NT2/D1 (cell line): ENCODE measurements around the gene GPR18.

ENCODE experiments used
- SUZ12 ChIP-seq: IDR thresholded peaks from 2 replicates; pipeline ENCODE4 v1.6.1; 2011; ENCODE audit not compliant: insufficient read length, insufficient read depth; ENCODE audit errors: extremely low read depth
- YY1 ChIP-seq: IDR thresholded peaks from 2 replicates; pipeline ENCODE4 v1.6.1; 2011; ENCODE audit not compliant: insufficient read length, insufficient read depth
- ZNF274 ChIP-seq: IDR thresholded peaks from 2 replicates; pipeline ENCODE4 v1.6.1; 2011; ENCODE audit warnings: mild to moderate bottlenecking, low read depth, low read length

GRCh38 chr13:99207511-99207910, 50.7 kb downstream of the GPR18 start:
- TF ChIP-seq ZNF274 (no peak), YY1 (no peak), SUZ12 (no peak)
